AML-193 (cell line): ENCODE results near the gene OR13C8.
"Not testable (repeated sequence)": the region's sequence is repeated elsewhere in the genome, so short reads cannot be mapped to it uniquely, and the experiment has no call there.

ENCODE experiments used
- DNase-seq, 2 experiments: peaks; one replicate each; lab custom pipeline; 2025; lab: John Stamatoyannopoulos, UW

OR13C8 gene, protein sequence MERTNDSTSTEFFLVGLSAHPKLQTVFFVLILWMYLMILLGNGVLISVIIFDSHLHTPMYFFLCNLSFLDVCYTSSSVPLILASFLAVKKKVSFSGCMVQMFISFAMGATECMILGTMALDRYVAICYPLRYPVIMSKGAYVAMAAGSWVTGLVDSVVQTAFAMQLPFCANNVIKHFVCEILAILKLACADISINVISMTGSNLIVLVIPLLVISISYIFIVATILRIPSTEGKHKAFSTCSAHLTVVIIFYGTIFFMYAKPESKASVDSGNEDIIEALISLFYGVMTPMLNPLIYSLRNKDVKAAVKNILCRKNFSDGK

DNA sequence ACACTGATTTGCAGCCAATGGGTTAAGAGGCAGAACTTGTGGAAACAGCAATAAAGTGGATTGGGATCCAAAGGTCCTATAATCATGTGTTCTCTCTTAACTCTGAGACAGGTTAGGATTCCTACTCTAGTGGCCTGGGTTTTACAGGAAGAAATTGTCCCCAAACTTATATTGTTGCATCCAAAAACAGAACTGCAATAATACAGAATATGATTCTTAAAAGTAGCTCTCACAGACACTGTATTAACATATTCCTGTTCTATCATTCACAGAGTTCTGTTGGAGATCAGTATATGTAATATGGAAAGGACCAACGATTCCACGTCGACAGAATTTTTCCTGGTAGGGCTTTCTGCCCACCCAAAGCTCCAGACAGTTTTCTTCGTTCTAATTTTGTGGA lies at the start of gene OR13C8:
Gene OR13C8 (plus strand): TSS at position 301 of the 400 bp plus-strand sequence. CDS start 0 bp downstream, at position 301.
- no peak for DNase-seq

DNA sequence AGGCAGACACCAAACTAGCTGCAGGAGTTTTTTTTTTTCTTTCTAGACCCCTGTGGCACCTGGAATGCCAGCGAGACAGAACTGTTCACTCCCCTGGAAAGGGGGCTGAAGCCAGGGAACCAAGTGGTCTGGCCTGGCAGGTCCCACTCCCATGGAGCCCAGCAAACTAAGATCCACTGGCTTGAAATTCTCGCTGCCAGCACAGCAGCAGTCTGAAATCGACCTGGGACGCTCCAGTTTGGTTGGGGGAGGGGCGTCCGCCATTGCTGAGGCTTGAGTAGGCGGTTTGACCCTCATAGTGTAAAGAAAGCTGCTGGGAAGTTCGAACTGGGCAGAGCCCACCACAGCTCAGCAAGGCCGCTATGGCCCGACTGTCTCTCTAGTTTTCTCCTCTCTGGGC lies 48.7 kb upstream of the OR13C8 start:
- DNase-seq = not testable (repeated sequence)

DNA sequence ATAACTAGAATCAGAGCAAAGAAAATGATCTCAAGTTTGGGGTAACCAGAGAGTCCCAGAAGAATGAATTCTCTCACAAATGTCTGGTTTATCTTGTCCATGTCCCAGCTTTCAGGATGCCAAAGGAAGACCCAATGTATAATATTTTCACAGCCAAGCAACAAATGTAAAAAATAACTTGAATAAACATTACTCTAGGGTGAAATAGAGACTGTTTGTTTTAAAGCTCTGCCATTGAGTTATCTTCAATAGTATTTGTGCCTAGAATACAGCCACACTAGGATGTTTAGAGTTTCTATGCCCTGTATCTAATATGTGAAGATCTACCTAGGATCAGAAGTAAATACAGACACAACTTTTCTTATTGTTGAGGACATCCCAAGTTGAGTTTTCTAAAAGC lies 41.9 kb upstream of the OR13C8 start, which contains the start of gene OR13C4:
Gene OR13C4 (minus strand): TSS at position 101 of the 400 bp plus-strand sequence. CDS start 0 bp downstream, at position 101.
- DNase-seq = no peak

DNA sequence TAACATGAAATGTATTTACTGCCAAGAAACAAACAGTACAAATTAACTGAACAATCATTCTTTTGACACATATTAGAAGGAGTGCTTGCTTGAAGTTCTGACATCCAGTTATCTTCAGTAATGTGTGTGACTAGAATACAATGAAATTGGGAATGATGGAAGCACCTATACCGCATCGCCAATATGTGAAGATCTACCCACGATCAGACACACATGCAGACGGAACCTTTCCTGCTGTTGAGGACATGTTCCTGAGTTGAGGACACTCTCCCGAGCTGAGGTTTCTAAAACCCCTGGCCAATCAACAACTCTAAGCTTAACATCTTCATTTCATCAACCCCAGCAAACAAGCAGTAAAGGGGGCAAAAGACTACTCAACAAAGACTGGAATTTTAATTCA lies 32.2 kb upstream of the OR13C8 start, which contains the start of gene OR13C3:
Gene OR13C3 (minus strand): TSS at position 101 of the 400 bp plus-strand sequence. CDS start 133 bp downstream, outside the sequence.
- DNase-seq = no peak

DNA sequence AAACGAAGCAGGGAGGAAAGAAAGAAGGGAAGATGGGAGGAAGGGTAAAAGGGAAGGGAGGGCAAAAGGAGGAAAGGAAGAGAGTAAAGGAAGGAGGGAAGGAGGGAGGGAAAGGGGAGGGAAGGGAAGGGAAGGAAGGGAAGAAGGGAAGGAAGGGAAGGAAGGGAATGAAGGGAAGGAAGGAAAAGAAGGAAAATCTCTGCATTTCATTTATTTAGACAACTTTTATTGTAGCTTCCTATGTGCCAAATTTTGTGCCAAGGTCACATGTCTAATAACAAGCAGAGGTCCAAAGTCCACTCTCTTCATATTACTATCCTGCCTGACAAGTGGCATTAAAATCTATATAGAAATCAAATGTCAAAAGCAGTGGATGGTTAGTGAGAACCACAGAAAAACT lies 29.7 kb upstream of the OR13C8 start:
- no peak for DNase-seq

DNA sequence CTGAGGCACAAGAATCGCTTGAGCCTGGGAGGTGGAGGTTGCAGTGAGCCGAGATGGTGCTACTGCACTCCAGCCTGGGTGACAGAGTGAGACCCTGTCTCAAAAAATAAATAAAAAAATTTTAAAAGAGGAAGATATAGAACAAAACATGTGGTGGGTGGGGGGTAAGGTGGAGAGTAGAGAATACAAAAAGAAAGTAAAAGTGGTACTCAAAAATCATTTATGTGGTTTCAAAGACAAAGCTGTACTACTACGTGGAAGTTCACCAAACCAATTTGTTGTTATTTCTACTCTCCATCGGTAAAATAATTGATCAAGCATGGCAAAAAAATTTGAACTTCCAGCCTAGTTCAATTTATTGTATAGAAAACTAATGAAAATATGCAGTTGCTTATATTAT lies 24.3 kb upstream of the OR13C8 start:
- no peak for DNase-seq

DNA sequence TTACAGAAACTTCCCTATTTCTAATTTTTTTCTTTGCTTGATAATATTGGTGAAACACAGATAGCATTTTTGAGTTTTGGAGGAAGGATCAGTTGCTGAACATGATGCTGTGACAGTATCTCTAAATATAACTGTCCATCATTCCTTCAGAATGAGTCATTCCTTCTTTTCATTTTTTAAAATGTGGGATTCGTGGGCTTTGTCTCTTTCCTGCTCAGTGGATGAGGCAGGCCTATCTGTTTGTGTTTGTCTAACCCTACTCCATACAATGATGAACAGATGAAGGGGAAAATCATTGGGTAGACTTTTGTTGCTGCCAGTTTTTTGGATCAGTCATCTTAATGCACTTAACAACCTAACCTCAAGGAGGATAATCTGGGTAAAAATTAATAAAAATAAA lies 15.7 kb upstream of the OR13C8 start:
- no peak for DNase-seq

DNA sequence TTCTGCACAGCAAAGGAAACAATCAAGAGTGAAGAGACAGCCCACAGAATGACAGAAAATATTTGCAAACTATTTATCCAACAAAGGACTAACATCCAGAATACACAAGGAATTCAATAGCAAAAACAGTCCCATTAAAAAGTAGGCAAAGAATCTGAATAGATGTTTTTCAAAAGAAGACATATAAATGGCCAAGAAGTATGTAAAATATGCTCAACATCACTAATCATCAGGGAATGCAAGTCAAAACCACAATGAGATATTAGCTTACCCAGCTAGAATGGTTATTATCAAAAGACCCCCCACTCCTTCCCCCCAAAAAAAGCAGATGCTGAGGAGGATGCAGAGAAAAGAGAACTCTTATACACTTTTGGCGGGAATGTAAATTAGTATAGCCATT lies 13.4 kb upstream of the OR13C8 start:
- DNase-seq = no peak

DNA sequence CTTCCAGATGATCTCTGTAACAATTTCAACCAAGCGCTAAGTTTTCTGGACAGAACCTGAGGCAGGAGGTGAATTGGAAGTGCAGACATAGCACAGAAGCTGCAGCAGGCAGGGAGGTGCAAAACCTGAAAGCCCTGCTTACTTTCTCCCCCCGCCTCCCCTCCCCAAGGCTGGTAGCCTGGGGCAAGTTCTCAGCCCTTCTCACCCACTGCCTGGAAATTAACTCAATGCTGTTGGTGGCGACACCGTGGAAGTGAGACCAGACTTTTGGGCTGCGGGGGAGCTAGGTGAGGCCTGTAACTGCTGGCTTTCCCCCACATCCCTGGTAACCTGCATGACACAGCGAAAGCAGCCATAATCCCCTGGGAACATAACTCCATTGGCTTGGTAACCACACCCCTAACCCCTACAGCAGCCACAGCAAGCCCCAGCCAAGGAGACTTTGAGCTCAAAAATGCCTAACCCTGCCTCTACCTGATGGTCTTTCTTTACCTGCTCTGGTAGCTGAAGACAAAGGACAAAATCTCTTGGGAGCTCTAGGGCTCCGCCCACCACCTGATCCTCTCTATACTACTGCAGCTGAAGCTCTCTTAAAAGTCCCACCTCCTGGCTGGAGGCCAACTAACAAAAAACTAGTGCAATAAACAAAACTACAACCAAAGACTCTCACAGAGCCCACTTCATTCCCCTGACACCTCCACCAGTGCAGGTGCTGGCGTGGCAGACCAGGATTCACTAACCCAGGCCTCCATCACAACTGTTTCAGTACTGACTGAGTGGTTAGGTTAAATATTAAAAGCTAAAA lies 11.9 kb upstream of the OR13C8 start:
- DNase-seq = no peak

DNA sequence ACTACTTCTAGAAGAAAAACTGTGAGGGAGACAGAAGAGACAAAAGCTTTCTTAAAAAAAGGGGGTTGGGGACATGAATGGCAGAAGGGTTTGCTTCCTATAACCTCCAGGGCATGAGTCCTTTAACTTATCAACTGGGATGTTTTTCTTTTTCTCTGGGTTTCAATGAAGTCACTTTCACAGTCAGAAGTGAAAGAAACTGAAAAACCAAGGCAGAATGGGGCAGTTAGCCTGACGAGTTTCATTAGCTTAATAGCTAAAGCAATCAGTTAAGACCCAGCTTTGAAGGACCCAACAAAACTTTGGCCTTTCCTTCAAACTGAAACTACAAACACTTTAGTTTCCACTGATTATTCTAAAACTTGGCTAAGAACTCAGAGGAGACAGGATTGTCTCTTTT lies 4.6 kb upstream of the OR13C8 start:
- DNase-seq = no peak

DNA sequence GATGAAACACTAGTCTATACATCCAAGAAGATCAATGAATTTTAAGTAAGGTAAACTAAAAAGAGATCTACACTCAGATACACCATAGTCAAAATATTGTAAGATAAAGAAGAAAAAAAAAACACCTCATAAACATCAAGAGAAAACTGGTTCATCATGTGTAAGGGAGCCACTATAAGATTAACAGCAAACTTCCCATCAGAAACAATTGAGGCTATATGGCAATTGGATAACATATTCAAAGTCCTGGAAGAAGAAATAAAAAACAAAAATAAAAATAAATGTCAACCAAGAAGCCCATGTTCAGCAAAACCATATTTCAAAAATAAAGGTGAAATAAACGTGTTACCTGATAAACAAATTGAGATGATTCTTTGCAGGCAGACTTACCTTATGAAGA lies 3.6 kb downstream of the OR13C8 start:
- no peak for DNase-seq

DNA sequence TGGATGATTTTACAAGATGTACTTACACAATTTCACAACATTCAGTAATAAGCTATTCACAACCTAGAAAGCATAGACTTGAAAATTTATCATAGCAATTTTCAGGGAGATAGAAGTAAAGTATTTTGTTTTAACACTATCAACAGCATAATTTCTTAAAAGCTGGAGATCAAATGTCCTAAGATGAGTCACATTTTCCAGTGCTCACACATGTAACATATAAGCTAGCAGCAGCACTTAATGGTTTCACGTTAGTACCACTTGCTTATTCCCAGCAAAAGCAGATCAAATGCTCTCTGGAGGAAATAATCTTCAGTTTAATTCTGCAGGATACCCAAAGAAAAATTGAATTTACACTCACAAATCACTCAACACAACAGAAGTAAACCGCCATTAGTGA lies 6.5 kb downstream of the OR13C8 start:
- DNase-seq = no peak

DNA sequence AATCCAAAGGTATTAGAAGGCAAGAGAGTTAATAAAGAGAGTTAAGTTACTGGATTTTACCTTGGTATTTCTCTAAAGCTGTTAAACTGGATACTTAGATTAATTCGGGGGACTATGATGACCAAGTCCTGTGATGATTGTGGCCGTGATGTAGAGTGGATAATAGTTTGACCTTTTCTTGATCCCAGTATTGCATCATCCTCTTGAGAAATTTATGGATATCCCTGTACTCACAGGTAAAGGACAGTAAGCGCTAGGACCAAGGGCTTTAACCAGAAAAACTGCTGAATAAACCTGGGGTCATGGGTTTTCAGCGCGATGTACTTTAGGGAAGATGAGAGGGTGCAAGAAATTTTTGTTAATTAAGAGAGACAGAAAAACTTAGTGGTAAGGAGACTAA lies 8.3 kb downstream of the OR13C8 start:
- DNase-seq = no peak

DNA sequence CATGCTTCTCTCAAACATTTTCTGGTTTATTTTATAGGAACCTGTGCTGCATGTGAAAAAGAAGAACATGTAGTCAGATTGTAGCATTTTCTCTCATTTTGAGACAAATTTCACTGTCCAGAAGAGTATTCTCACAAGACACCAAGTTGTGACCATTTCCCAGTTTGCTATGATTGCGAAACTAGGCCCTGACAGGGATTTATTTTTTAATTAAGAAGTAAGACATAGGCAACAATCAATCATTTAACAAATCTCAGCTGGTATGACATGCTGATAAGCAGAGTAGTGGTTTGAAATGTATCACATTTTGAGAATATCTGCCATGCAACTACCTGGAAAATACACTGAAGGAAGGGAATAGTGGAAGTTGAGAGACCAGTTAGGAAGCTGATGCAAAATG lies 11.6 kb downstream of the OR13C8 start:
- DNase-seq = no peak

DNA sequence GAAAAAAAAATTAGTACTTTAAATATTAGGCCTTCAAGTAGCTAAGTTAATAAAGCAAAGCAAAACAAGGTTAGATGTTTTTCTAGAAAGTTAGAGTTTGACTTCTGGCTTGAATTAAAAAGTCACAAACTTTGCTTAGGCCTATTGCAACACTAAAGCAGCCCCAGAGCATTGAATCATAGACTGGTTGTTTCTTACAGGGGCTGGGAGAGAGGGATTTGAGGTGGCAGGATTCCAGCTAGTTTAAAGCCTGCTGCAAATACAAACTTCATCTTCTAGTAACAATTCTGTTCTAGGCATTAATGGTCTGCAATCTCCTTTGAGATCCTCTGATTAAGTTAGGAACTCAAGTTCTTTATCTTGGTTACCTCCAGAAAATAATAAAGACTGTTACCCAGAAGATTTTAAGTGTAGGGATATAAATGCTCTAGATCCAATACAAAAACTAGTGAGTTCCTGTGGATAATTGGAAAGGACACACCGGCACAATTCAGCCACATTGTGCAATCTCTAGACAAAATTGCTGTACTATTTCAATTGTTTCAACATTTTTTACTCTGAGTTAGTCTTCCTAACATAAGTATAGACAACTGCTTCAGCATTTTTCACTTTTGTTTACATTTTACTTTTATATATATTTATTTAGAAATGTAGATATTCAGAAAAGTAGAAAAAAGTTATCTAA lies 17.7 kb downstream of the OR13C8 start:
- no peak for DNase-seq

DNA sequence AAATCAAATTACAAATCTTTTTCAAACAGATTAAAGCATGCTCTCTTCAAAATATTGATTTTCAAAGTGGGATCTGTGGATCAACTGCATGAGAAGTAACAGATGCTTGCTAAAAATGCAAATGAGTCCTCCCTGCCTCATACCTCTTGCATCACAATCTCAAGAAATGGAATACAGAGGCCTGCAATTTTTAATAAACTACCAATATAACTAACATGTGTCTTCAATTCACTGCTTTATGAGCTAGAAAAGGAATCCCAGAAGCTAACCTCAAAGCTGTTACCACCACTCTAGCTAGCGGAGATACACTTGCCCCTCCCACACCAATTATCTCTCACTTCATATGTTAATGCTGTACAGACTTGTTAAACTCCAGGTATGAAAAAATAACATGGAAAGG lies 20.7 kb downstream of the OR13C8 start:
- DNase-seq = no peak

DNA sequence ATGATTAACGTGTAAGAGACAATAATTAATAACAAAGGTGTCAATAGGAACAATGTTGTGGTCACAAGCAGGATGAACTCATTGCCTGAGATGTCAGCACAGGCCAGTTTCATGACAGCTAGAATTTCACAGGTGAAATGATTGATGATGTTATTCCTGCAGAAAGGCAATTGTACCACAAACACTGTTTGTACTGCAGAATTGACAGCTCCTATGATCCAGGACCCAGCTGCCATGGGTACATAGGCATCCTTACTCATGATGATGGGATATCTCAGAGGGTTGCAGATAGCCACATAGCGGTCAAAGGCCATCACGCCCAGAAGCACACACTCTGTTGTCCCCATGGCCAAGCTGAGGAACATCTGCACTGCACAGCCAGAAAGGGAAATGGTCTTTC lies 29.8 kb downstream of the OR13C8 start:
- not testable (repeated sequence) for DNase-seq

DNA sequence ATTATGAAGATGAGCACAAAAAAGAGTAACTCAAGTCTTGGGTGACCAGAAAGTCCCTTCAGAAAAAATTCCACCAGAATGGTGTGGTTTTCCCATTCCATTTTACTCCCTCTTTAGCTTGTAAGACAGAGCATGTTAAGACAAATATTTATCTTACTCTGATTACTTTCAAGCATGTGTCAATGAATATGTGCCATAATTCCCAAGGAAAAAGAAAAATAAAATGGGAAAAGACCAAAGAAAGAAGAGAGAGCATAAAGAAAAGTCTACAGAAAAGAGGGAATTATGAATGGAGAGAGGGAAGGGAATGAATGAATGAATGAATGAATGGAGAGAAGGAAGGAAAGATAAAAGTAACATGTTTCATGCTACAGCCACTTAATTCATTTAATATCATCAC lies 30.3 kb downstream of the OR13C8 start, which contains the start of gene OR13C5:
Gene OR13C5 (minus strand): TSS at position 101 of the 400 bp plus-strand sequence. CDS start 0 bp downstream, at position 101.
- not testable (repeated sequence) for DNase-seq

DNA sequence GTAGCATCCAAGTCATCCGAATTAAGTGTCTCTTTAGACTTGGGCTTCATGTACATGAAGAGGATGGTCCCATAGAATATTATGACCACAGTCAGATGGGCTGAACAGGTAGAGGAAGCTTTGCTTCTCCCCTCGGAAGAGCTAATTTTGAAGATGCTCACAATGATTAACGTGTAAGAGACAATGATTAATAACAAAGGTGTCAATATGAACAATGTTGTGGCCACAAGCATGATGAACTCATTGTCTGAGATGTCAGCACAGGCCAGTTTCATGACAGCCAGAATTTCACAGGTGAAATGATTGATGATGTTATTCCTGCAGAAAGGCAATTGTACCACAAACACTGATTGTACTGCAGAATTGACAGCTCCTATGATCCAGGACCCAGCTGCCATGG lies 35.8 kb downstream of the OR13C8 start:
- no peak for DNase-seq

DNA sequence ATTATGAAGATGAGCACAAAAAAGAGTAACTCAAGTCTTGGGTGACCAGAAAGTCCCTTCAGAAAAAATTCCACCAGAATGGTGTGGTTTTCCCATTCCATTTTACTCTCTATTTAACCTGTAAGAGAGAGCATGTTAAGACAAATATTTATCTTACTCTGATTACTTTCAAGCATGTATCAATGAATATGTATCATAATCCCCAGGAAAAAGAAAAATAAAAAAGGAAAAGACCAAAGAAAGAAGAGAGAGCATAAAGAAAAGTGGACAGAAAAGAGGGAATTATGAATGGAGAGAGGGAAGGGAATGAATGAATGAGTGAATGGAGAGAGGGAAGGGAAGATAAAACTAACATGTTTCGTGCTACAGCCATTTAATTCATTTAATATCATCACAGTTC lies 36.6 kb downstream of the OR13C8 start, which contains the start of gene OR13C2:
Gene OR13C2 (minus strand): TSS at position 101 of the 400 bp plus-strand sequence. CDS start 0 bp downstream, at position 101.
- DNase-seq = not testable (repeated sequence)

DNA sequence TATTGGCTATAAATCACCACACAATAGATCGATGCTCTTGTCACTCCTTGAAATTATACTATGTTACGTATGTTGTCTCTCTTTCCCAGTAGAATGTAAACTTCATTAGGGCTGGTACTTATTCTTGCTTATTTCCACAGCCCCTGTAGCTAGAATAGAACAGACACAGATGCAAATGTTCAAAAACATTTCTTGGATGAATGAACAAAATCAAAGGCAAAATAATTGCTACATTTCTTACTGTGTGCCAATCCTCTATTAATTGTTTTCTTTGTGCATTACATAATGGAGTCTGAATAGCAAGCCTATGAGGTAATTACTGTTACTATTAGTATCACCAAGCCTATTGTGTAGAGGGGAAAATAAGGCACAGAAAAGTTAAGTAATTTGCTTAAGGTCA lies 37.2 kb downstream of the OR13C8 start:
- no peak for DNase-seq

DNA sequence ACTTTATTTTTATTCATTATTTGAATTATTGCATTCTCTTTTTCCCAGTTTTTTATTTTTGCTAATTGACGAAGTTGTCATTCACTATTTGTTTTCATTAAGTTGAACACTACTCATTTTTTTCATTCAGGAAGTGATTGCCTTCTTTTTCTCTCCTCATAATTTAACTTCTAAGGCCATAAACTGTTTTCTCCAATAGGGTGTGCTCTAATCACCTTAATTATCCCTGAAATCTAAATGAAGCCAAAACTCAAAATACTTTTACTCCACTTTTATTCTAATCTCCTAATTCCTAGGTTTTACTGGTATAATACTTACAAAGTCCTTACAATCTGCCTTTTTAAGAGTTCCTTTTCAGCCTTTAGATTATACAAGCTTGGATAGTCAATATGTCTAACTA lies 39.4 kb downstream of the OR13C8 start:
- peak; percentile 18 to 26 for DNase-seq
